ENCODE data around the gene ANXA11. TPM values are rescaled to one million over a fixed set of nuclear protein-coding genes. Genes with fewer than 3 reads are reported as not detected.

Gene ANXA11
- total RNA-seq, 2 experiments from 2014 or later = 249 to 277 TPM

GRCh38 chr10:80122110-80122710, 83.1 kb downstream of the ANXA11 start:
- H3K27ac Mint-ChIP-seq = no peak overlapping the region
- H3K4me3 Mint-ChIP-seq = no peak overlapping the region
- DNase-seq (no peak), ATAC-seq (no peak)
- peaks cover 13% of the 10 kb centered on the region for H3K27me3 Mint-ChIP-seq (ENCODE audit: low read depth)
- ChIA-PET POLR2A (no interaction called here), CTCF (interaction anchor here (0.9 kb wide), 1 partner anchor 22 kb away, joined by 3 read pairs; no protein-coding TSS in a partner anchor)
- H3K36me3 Mint-ChIP-seq (ENCODE audit: low read depth) = no peaks in the 10 kb centered on the region
- no peaks in the 10 kb centered on the region for H3K9me3 Mint-ChIP-seq (ENCODE audit: insufficient read depth)
- no peaks in the 10 kb centered on the region for H3K4me1 Mint-ChIP-seq (ENCODE audit: low read depth)

- no peaks in the 10 kb centered on the region for H3K4me1 Mint-ChIP-seq (ENCODE audit: low read depth)
- no peak for DNase-seq
- H3K9me3 Mint-ChIP-seq (ENCODE audit: insufficient read depth) = no peaks in the 10 kb centered on the region
- H3K27ac Mint-ChIP-seq = no peak overlapping the region
- POLR2A ChIA-PET = no interaction called here
- H3K27me3 Mint-ChIP-seq (ENCODE audit: low read depth) = peaks cover 13% of the 10 kb centered on the region
- no peaks in the 10 kb centered on the region for H3K36me3 Mint-ChIP-seq (ENCODE audit: low read depth)
- no peak overlapping the region for H3K4me3 Mint-ChIP-seq
- no peak for ATAC-seq
- CTCF ChIA-PET = interaction anchor here (1.2 kb wide), 1 partner anchor 51 kb away, joined by 3 read pairs; no protein-coding TSS in a partner anchor
Observed at GRCh38 chr10:80118669-80119068, 86.7 kb downstream of the ANXA11 start.

- peaks cover 2% of the 10 kb centered on the region for H3K4me1 Mint-ChIP-seq (ENCODE audit: low read depth)
- H3K4me3 Mint-ChIP-seq = no peak overlapping the region
- peaks cover 2% of the 10 kb centered on the region for H3K36me3 Mint-ChIP-seq (ENCODE audit: low read depth)
- ATAC-seq (no peak), DNase-seq (no peak)
- H3K27me3 Mint-ChIP-seq (ENCODE audit: low read depth) = no peaks in the 10 kb centered on the region
- no peak overlapping the region for H3K27ac Mint-ChIP-seq
- ChIA-PET POLR2A (no interaction called here), CTCF (no interaction called here)
- peaks cover 19% of the 10 kb centered on the region for H3K9me3 Mint-ChIP-seq (ENCODE audit: insufficient read depth)
Observed at GRCh38 chr10:80110986-80111385, 94.4 kb downstream of the ANXA11 start.

GRCh38 chr10:80108576-80109239, 96.6 kb downstream of the ANXA11 start:
- CTCF ChIA-PET = no interaction called here
- Mint-ChIP-seq H3K4me1 (ENCODE audit: low read depth) (peaks cover 2% of the 10 kb centered on the region), H3K36me3 (ENCODE audit: low read depth) (peaks cover 2% of the 10 kb centered on the region), H3K4me3 (no peak overlapping the region), H3K27ac (no peak overlapping the region), H3K9me3 (ENCODE audit: insufficient read depth) (peaks cover 19% of the 10 kb centered on the region), H3K27me3 (ENCODE audit: low read depth) (peaks cover 2% of the 10 kb centered on the region)
- POLR2A ChIA-PET = no interaction called here
- DNase-seq (no peak), ATAC-seq (no peak)

GRCh38 chr10:80104066-80104926, 101.0 kb downstream of the ANXA11 start:
- CTCF ChIA-PET = interaction anchor here (1.5 kb wide), 1 partner anchor 39 kb away, joined by 3 read pairs; no protein-coding TSS in a partner anchor
- no peak for DNase-seq
- Mint-ChIP-seq H3K4me1 (ENCODE audit: low read depth) (no peaks in the 10 kb centered on the region), H3K36me3 (ENCODE audit: low read depth) (peaks cover 2% of the 10 kb centered on the region), H3K9me3 (ENCODE audit: insufficient read depth) (peaks cover 9% of the 10 kb centered on the region), H3K27ac (no peak overlapping the region), H3K4me3 (no peak overlapping the region), H3K27me3 (ENCODE audit: low read depth) (peaks cover 2% of the 10 kb centered on the region)
- peak; percentile 44 for ATAC-seq
- POLR2A ChIA-PET = no interaction called here

Other genes starting within 250 kb of the ANXA11 start
- 1 to 10 TPM; 9.6 to 9.9 TPM for gene TMEM254, start 126.9 kb downstream of the ANXA11 start, total RNA-seq
- gene PLAC9, start 72.8 kb downstream of the ANXA11 start, total RNA-seq = not detected
- gene MAT1A, start 84.1 kb upstream of the ANXA11 start, total RNA-seq = not detected
- not detected for gene DYDC1, start 151.2 kb upstream of the ANXA11 start, total RNA-seq
- gene DYDC2, start 151.2 kb upstream of the ANXA11 start, total RNA-seq = not detected
- 10 to 100 TPM; 14.9 to 15.3 TPM for gene PRXL2A, start 203.0 kb upstream of the ANXA11 start, total RNA-seq
- gene TSPAN14, start 248.8 kb upstream of the ANXA11 start, total RNA-seq = 100 to 1,000 TPM; 109 to 117 TPM

All from activated CD8-positive, alpha-beta T cell treated with anti-CD3 and anti-CD28 coated beads, Interleukin-2, amount 10 ng/mL, durations not matched to agents 7 days and 5 days (primary cell).